Loucy (cell line): Measurements from ENCODE around the gene ALS2CL.

Experiments used
- H2AFZ ChIP-seq: fragments of 200-600 bp; sonication (generic); 2 replicates; pipeline ENCODE4 v1.6.0; 2016; ENCODE audit warnings: antibody characterized with exemption, mild to moderate bottlenecking, low read length, moderate library complexity
- H3F3A ChIP-seq: fragments of 200-600 bp; 2 replicates; pipeline ENCODE4 v1.6.0; 2016; ENCODE audit warnings: antibody characterized with exemption, low read depth, mild to moderate bottlenecking
- H3K27me3 ChIP-seq: fragments of 200-600 bp; sonication (generic); 2 replicates; pipeline ENCODE4 v1.6.1; 2014; ENCODE audit warnings: low read length, mild to moderate bottlenecking; ENCODE audit not compliant: insufficient read depth, poor library complexity, severe bottlenecking
- H3K36me3 ChIP-seq: fragments of 200-600 bp; sonication (generic); 2 replicates; pipeline ENCODE4 v1.6.1; 2016; ENCODE audit warnings: low read length; ENCODE audit not compliant: insufficient read depth
- H3K4me1 ChIP-seq: fragments of 200-600 bp; sonication (generic); 2 replicates; pipeline ENCODE4 v1.5.1; 2014; ENCODE audit warnings: low read length, mild to moderate bottlenecking; ENCODE audit not compliant: insufficient read depth, poor library complexity, severe bottlenecking
- H3K4me2 ChIP-seq: fragments of 200-600 bp; sonication (generic); 2 replicates; pipeline ENCODE4 v1.6.0; 2014; ENCODE audit warnings: antibody characterized with exemption, low read length, low read depth, mild to moderate bottlenecking; ENCODE audit not compliant: poor library complexity, severe bottlenecking
- H3K4me3 ChIP-seq: fragments of 200-600 bp; sonication (generic); 2 replicates; pipeline ENCODE4 v1.5.1; 2014; ENCODE audit warnings: low read length, mild to moderate bottlenecking, mixed read lengths; ENCODE audit not compliant: poor library complexity, severe bottlenecking
- H3K79me2 ChIP-seq: fragments of 200-600 bp; sonication (generic); 2 replicates; pipeline ENCODE4 v1.6.1; 2014; ENCODE audit warnings: low read length; ENCODE audit not compliant: insufficient read depth
- H3K9ac ChIP-seq: fragments of 200-600 bp; sonication (generic); 2 replicates; pipeline ENCODE4 v1.6.0; 2014; ENCODE audit warnings: mild to moderate bottlenecking, low read depth, low read length, moderate library complexity; ENCODE audit not compliant: poor library complexity, severe bottlenecking
- H3K9me2 ChIP-seq: fragments of 200-600 bp; sonication (generic); replicated peaks from 2 replicates; pipeline ENCODE4 v1.6.1; 2016; ENCODE audit warnings: low read depth, low read length, mixed read lengths
- H3K9me3 ChIP-seq: fragments of 200-600 bp; sonication (generic); 2 replicates; pipeline ENCODE4 v1.6.1; 2014; ENCODE audit warnings: mild to moderate bottlenecking, antibody characterized with exemption, low read length, low read depth; ENCODE audit not compliant: insufficient read depth
- H4K20me1 ChIP-seq: fragments of 200-600 bp; sonication (generic); 2 replicates; pipeline ENCODE4 v1.6.0; 2014; ENCODE audit warnings: antibody characterized with exemption, low read length, mild to moderate bottlenecking; ENCODE audit not compliant: insufficient read depth, poor library complexity, severe bottlenecking
- EZH2phosphoT487 ChIP-seq: fragments of 200-600 bp; IDR thresholded peaks from 2 replicates; pipeline ENCODE4 v1.6.1; 2018; ENCODE audit warnings: antibody characterized with exemption, mild to moderate bottlenecking, moderate library complexity, borderline replicate concordance
- TF ChIP-seq, protein P1 (sequence below): fragments of 200-600 bp; sonication (generic); conservative IDR thresholded peaks from 2 replicates; pipeline ENCODE4 v1.5.1; 2014; ENCODE audit warnings: mild to moderate bottlenecking, antibody characterized with exemption, low read length

ALS2CL gene

DNA sequence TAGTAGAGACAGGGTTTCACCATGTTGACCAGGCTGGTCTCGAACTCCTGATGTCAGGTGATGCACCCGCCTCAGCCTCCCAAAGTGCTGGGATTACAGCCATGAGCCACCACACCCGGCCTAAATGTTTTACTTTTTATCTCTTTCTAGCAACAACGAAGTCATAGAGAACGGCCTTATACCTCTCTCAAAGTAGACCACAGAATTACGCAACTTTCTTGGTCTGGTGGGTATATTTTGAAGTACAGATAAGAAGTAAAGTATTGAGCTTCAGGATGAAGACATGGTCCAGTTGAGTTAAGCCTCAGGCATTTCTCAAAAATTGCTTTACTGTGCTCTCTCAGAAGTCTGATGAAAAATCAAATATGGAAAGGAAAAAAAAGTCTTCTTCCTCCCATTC is 50.5 kb downstream of the ALS2CL start:
- no peak overlapping the region for H3K9ac ChIP-seq
- H3K36me3 ChIP-seq, result no peaks in the 10 kb centered on the region
- H2AFZ ChIP-seq, result no peak overlapping the region
- no peaks in the 10 kb centered on the region for H3K9me3 ChIP-seq
- H3K79me2 ChIP-seq, result no peaks in the 10 kb centered on the region
- no peak for TF ChIP-seq EZH2phosphoT487
- TF ChIP-seq, protein P1, sequence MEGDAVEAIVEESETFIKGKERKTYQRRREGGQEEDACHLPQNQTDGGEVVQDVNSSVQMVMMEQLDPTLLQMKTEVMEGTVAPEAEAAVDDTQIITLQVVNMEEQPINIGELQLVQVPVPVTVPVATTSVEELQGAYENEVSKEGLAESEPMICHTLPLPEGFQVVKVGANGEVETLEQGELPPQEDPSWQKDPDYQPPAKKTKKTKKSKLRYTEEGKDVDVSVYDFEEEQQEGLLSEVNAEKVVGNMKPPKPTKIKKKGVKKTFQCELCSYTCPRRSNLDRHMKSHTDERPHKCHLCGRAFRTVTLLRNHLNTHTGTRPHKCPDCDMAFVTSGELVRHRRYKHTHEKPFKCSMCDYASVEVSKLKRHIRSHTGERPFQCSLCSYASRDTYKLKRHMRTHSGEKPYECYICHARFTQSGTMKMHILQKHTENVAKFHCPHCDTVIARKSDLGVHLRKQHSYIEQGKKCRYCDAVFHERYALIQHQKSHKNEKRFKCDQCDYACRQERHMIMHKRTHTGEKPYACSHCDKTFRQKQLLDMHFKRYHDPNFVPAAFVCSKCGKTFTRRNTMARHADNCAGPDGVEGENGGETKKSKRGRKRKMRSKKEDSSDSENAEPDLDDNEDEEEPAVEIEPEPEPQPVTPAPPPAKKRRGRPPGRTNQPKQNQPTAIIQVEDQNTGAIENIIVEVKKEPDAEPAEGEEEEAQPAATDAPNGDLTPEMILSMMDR, result no peak
- no peaks in the 10 kb centered on the region for H3F3A ChIP-seq
- no peaks in the 10 kb centered on the region for H4K20me1 ChIP-seq
- no peaks in the 10 kb centered on the region for H3K9me2 ChIP-seq
- H3K4me2 ChIP-seq, result no peak overlapping the region
- no peaks in the 10 kb centered on the region for H3K4me1 ChIP-seq
- H3K27me3 ChIP-seq, result no peaks in the 10 kb centered on the region
- no peak overlapping the region for H3K4me3 ChIP-seq

DNA sequence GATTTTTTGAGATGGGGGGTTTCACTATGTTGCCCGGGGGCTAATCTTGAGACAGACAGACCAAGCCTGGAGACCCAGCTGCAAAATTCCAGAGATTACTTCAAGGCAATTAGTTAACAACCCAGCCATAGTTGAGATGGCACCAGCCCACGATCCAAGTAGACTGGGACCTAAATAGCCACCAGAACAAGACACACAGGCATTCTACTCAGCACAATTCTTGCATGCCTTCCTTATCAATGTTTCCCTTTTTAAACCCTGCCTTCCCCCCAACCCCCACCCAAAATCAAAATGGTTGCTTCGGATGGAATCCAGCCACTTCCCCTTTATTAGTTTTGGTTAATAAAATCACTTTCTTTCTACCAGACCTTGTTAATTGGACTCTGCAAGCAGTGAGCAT is 52.6 kb downstream of the ALS2CL start:
- no peaks in the 10 kb centered on the region for H3F3A ChIP-seq
- no peaks in the 10 kb centered on the region for H3K36me3 ChIP-seq
- H3K79me2 ChIP-seq, result no peaks in the 10 kb centered on the region
- TF ChIP-seq EZH2phosphoT487, result no peak
- TF ChIP-seq, protein P1, result no peak
- H3K9me3 ChIP-seq, result no peaks in the 10 kb centered on the region
- no peak overlapping the region for H3K4me3 ChIP-seq
- no peaks in the 10 kb centered on the region for H3K27me3 ChIP-seq
- no peaks in the 10 kb centered on the region for H3K9me2 ChIP-seq
- no peak overlapping the region for H3K9ac ChIP-seq
- no peak overlapping the region for H2AFZ ChIP-seq
- no peak overlapping the region for H3K4me2 ChIP-seq
- H3K4me1 ChIP-seq, result no peaks in the 10 kb centered on the region
- H4K20me1 ChIP-seq, result no peaks in the 10 kb centered on the region

DNA sequence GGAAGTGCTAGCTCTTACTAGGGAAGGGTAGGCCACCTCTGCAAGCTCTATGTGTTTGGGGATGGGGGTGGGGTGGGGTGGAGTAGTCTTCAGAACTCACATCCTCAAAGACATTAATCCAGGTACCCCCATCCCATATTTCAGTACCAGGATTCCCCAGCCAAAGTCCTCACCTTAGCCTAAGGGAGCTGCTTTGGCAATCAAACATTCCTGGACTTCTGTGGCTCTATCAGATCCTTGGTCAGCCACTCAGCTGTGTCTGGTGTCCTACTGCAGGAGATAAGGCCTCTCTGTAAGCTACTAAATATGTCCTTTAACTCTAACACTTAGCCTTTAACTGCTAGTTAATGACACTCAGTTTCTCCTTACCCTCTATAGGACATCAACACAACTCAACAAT is 54.3 kb downstream of the ALS2CL start:
- Histone ChIP-seq H3K27me3 (no peaks in the 10 kb centered on the region), H3K9me2 (no peaks in the 10 kb centered on the region), H3K4me1 (no peaks in the 10 kb centered on the region), H2AFZ (no peak overlapping the region), H3K9me3 (no peaks in the 10 kb centered on the region), H3K4me2 (no peak overlapping the region), H3K4me3 (no peak overlapping the region), H4K20me1 (no peaks in the 10 kb centered on the region), H3K9ac (no peak overlapping the region), H3K79me2 (no peaks in the 10 kb centered on the region), H3F3A (no peaks in the 10 kb centered on the region), H3K36me3 (no peaks in the 10 kb centered on the region)
- TF ChIP-seq, protein P1, result no peak
- TF ChIP-seq EZH2phosphoT487, result no peak
